ENCODE measurements around the gene ASB5.

Gene ASB5

DNA sequence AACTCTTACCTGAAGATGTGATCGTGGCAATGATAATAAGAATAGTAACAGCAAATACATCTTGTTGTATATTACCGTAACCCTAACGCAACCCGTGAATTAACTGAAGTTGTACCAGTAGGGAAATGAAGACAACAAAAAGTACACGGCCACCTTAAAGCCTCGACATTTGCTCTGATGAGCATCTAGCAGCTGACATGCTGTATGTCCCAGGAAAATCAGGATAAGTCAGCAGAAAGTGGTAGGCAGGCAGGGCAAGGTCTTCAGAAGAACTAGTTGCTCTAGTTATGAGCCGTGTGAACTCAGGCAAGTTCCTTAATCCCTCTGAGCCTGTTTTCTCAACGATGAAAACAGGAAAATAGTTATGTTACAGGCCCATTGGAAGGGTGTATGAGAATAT, 7.7 kb upstream of the ASB5 start:
- no peak for ATAC-seq
- no peak for TF ChIP-seq BACH2 (CRISPR knock-in tag; IDR thresholded peaks at IDR 0.05; ENCODE audit: borderline replicate concordance)
- no peak for TF ChIP-seq TCF4 (CRISPR knock-in tag; IDR thresholded peaks at IDR 0.05; ENCODE audit: borderline replicate concordance)
- TF ChIP-seq ARNTL (CRISPR knock-in tag; IDR thresholded peaks at IDR 0.05; ENCODE audit: borderline replicate concordance, low read depth): no peak
- TF ChIP-seq ISL1 (CRISPR knock-in tag; IDR thresholded peaks at IDR 0.05): no peak
- no peak for TF ChIP-seq TOX (CRISPR knock-in tag; IDR thresholded peaks at IDR 0.05; ENCODE audit: borderline replicate concordance)
- no peak for TF ChIP-seq RARB (CRISPR knock-in tag; IDR thresholded peaks at IDR 0.05)
- no peak for TF ChIP-seq ZFP3 (CRISPR knock-in tag; IDR thresholded peaks at IDR 0.05)
- no peak for TF ChIP-seq OSR1 (CRISPR knock-in tag; IDR thresholded peaks at IDR 0.05)
- no peak for TF ChIP-seq CSDC2 (CRISPR knock-in tag; IDR thresholded peaks at IDR 0.05)
- TF ChIP-seq ESRRG (CRISPR knock-in tag; IDR thresholded peaks at IDR 0.05): no peak
- TF ChIP-seq ZNF70 (CRISPR knock-in tag; IDR thresholded peaks at IDR 0.05): no peak
- no peak for TF ChIP-seq ZC3H10 (CRISPR knock-in tag; IDR thresholded peaks at IDR 0.05)
- TF ChIP-seq CREB5 (CRISPR knock-in tag; IDR thresholded peaks at IDR 0.05; ENCODE audit: low read depth): no peak
- no peak for TF ChIP-seq PPARA (CRISPR knock-in tag; IDR thresholded peaks at IDR 0.05; ENCODE audit: borderline replicate concordance)
- TF ChIP-seq SNAI2 (CRISPR knock-in tag; IDR thresholded peaks at IDR 0.05): no peak
- TF ChIP-seq ZFP30 (CRISPR knock-in tag; IDR thresholded peaks at IDR 0.05): no peak
- TF ChIP-seq ZNF8 (CRISPR knock-in tag; IDR thresholded peaks at IDR 0.05): no peak
- TF ChIP-seq, protein P1, sequence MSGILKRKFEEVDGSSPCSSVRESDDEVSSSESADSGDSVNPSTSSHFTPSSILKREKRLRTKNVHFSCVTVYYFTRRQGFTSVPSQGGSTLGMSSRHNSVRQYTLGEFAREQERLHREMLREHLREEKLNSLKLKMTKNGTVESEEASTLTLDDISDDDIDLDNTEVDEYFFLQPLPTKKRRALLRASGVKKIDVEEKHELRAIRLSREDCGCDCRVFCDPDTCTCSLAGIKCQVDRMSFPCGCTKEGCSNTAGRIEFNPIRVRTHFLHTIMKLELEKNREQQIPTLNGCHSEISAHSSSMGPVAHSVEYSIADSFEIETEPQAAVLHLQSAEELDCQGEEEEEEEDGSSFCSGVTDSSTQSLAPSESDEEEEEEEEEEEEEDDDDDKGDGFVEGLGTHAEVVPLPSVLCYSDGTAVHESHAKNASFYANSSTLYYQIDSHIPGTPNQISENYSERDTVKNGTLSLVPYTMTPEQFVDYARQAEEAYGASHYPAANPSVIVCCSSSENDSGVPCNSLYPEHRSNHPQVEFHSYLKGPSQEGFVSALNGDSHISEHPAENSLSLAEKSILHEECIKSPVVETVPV (CRISPR knock-in tag; IDR thresholded peaks at IDR 0.05): no peak
- TF ChIP-seq GLIS3 (CRISPR knock-in tag; IDR thresholded peaks at IDR 0.05): no peak
- no peak for TF ChIP-seq TSHZ2 (CRISPR knock-in tag; IDR thresholded peaks at IDR 0.05)

DNA sequence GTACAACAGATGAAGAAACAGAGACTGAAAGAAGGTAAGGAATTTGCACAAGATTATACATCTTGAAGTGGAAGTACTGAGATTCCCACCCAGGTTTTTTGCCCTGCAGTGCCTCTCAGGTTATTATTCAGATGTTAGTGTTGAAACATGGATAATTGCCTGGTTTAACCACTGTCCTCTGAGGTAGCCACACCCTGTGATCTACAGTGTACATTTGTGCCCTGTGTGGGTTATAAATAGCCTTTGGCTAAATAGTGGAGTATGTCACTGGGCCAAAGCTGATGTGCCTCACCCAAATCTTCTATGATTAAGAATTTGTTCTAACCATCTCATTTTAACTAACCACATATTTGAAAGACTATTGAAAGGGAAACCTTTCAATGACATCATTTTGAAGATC, 5.4 kb upstream of the ASB5 start:
- no peak for ATAC-seq
- no peak for TF ChIP-seq OSR1 (CRISPR knock-in tag; IDR thresholded peaks at IDR 0.05)
- no peak for TF ChIP-seq GLIS3 (CRISPR knock-in tag; IDR thresholded peaks at IDR 0.05)
- TF ChIP-seq PATZ1 (CRISPR knock-in tag; IDR thresholded peaks at IDR 0.05; ENCODE audit: borderline replicate concordance): no peak
- TF ChIP-seq ZNF70 (CRISPR knock-in tag; IDR thresholded peaks at IDR 0.05): no peak
- no peak for TF ChIP-seq CSDC2 (CRISPR knock-in tag; IDR thresholded peaks at IDR 0.05)
- no peak for TF ChIP-seq ISL1 (CRISPR knock-in tag; IDR thresholded peaks at IDR 0.05)
- TF ChIP-seq ARNTL (CRISPR knock-in tag; IDR thresholded peaks at IDR 0.05; ENCODE audit: borderline replicate concordance, low read depth): no peak
- no peak for TF ChIP-seq ZFP30 (CRISPR knock-in tag; IDR thresholded peaks at IDR 0.05)
- TF ChIP-seq BACH2 (CRISPR knock-in tag; IDR thresholded peaks at IDR 0.05; ENCODE audit: borderline replicate concordance): no peak
- TF ChIP-seq TOX (CRISPR knock-in tag; IDR thresholded peaks at IDR 0.05; ENCODE audit: borderline replicate concordance): no peak
- TF ChIP-seq ZNF8 (CRISPR knock-in tag; IDR thresholded peaks at IDR 0.05): no peak
- TF ChIP-seq ZFP3 (CRISPR knock-in tag; IDR thresholded peaks at IDR 0.05): no peak
- TF ChIP-seq POU6F1 (CRISPR knock-in tag; IDR thresholded peaks at IDR 0.05; ENCODE audit: borderline replicate concordance, low read depth): no peak
- TF ChIP-seq CREB5 (CRISPR knock-in tag; IDR thresholded peaks at IDR 0.05; ENCODE audit: low read depth): no peak
- no peak for TF ChIP-seq ZC3H10 (CRISPR knock-in tag; IDR thresholded peaks at IDR 0.05)
- TF ChIP-seq ZNF565 (CRISPR knock-in tag; conservative IDR thresholded peaks at IDR 0.05; ENCODE audit: low read depth): no peak
- TF ChIP-seq TSHZ2 (CRISPR knock-in tag; IDR thresholded peaks at IDR 0.05): no peak
- TF ChIP-seq TCF4 (CRISPR knock-in tag; IDR thresholded peaks at IDR 0.05; ENCODE audit: borderline replicate concordance): no peak
